PC-3 (cell line): ENCODE measurements around the gene TTC28.

Experiments used
- CTCF ChIP-seq: fragments of 300-600 bp; sonication (generic); conservative IDR thresholded peaks from 2 replicates; pipeline ENCODE4 v1.5.1; 2017; ENCODE audit warnings: antibody characterized with exemption, low read depth, mild to moderate bottlenecking, low read length
- EZH2 ChIP-seq: fragments of 300-600 bp; sonication (generic); IDR thresholded peaks from one replicate; pipeline ENCODE4 v1.6.1; 2017; ENCODE audit warnings: antibody characterized with exemption, mild to moderate bottlenecking, low read length; ENCODE audit not compliant: unreplicated experiment
- EZH2phosphoT487 ChIP-seq: fragments of 300-600 bp; sonication (generic); IDR thresholded peaks from 2 replicates; pipeline ENCODE4 v1.6.1; 2018; ENCODE audit warnings: mild to moderate bottlenecking, antibody characterized with exemption, low read length, borderline replicate concordance

DNA sequence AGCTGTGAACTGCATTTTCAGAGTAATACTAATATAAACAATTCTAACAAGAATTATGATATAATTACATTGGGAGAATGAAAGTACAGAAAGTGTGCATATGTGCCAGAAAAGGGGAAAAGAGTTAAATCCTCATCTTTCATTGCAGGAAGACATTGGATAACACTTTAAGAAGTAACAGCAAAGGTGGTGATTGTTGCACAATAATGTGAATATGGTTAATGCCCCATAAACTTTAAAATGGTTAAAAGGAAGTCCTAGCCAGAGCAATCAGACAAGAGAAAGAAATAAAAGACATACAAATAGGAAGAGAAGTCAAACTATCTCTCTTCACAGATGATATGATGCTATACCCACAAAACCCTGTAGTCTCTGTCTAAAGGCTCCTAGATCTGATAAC lies 111.5 kb downstream of the TTC28 start:
- no peak for TF ChIP-seq CTCF
- no peak for TF ChIP-seq EZH2phosphoT487
- TF ChIP-seq EZH2 = no peak
